MM.1S (cell line): ENCODE measurements around the gene CRYZL1.
"Not testable (repeated sequence)": the region's sequence is repeated elsewhere in the genome, so short reads cannot be mapped to it uniquely, and the experiment has no call there.

Experiments
- DNase-seq: peaks from one replicate; pipeline ENCODE4 v3.0.0-alpha.2; 2015
- H2AFZ ChIP-seq: fragments of 300-600 bp; sonication (generic); 2 replicates; pipeline ENCODE4 v1.6.0; 2016; ENCODE audit warnings: antibody characterized with exemption, low read length
- H3F3A ChIP-seq: fragments of 300-600 bp; sonication (generic); 2 replicates; pipeline ENCODE4 v1.6.1; 2016; ENCODE audit warnings: mild to moderate bottlenecking, antibody characterized with exemption, low read length, moderate library complexity, mixed read lengths; ENCODE audit not compliant: insufficient read depth
- H3K27ac ChIP-seq: fragments of 300-600 bp; sonication (generic); 2 replicates; pipeline ENCODE4 v1.5.1; 2016; ENCODE audit warnings: mild to moderate bottlenecking, low read length
- H3K27me3 ChIP-seq: fragments of 300-600 bp; sonication (generic); replicated peaks from 2 replicates; pipeline ENCODE4 v1.6.0; 2016; ENCODE audit warnings: low read length; ENCODE audit not compliant: insufficient read depth
- H3K36me3 ChIP-seq: fragments of 300-600 bp; sonication (generic); replicated peaks from 2 replicates; pipeline ENCODE4 v1.6.1; 2016; ENCODE audit warnings: mild to moderate bottlenecking, low read length, mixed read lengths; ENCODE audit not compliant: insufficient read depth
- H3K4me1 ChIP-seq: fragments of 300-600 bp; sonication (generic); 2 replicates; pipeline ENCODE4 v1.6.1; 2016; ENCODE audit warnings: low read length, mixed read lengths
- H3K4me2 ChIP-seq: fragments of 300-600 bp; sonication (generic); 2 replicates; pipeline ENCODE4 v1.6.0; 2016; ENCODE audit warnings: low read depth, low read length
- H3K4me3 ChIP-seq: fragments of 300-600 bp; sonication (generic); 2 replicates; pipeline ENCODE4 v1.5.1; 2016; ENCODE audit warnings: low read length, mixed read lengths
- H3K79me2 ChIP-seq: fragments of 300-600 bp; sonication (generic); 2 replicates; pipeline ENCODE4 v1.6.1; 2016; ENCODE audit warnings: mixed run types, low read length, mixed read lengths
- H3K9ac ChIP-seq: fragments of 300-600 bp; sonication (generic); 2 replicates; pipeline ENCODE4 v1.6.1; 2016; ENCODE audit warnings: low read length, mixed read lengths
- H3K9me2 ChIP-seq: fragments of 300-600 bp; sonication (generic); replicated peaks from 2 replicates; pipeline ENCODE4 v1.6.1; 2016; ENCODE audit warnings: mild to moderate bottlenecking, low read length, mixed read lengths; ENCODE audit not compliant: insufficient read depth
- H3K9me3 ChIP-seq: fragments of 300-600 bp; sonication (generic); replicated peaks from 2 replicates; pipeline ENCODE4 v1.6.1; 2016; ENCODE audit warnings: mild to moderate bottlenecking, low read length, mixed read lengths; ENCODE audit not compliant: insufficient read depth
- H4K20me1 ChIP-seq: fragments of 300-600 bp; sonication (generic); 2 replicates; pipeline ENCODE4 v1.6.1; 2016; ENCODE audit warnings: mild to moderate bottlenecking, low read length, moderate library complexity, mixed read lengths; ENCODE audit not compliant: insufficient read depth
- EZH2 ChIP-seq: fragments of 300-600 bp; sonication (generic); optimal IDR thresholded peaks from 2 replicates; pipeline ENCODE3; 2017; ENCODE audit warnings: low read depth, mild to moderate bottlenecking, antibody characterized with exemption, low read length, mixed read lengths
- EZH2phosphoT487 ChIP-seq: fragments of 300-600 bp; sonication (generic); IDR thresholded peaks from 2 replicates; pipeline ENCODE4 v1.6.1; 2018; ENCODE audit warnings: antibody characterized with exemption, low read length
- TF ChIP-seq, protein P1 (sequence below): fragments of 300-600 bp; sonication (generic); IDR thresholded peaks from 2 replicates; pipeline ENCODE4 v1.5.1; 2016; ENCODE audit warnings: antibody characterized with exemption, low read length, mixed read lengths

The CRYZL1 gene

DNA sequence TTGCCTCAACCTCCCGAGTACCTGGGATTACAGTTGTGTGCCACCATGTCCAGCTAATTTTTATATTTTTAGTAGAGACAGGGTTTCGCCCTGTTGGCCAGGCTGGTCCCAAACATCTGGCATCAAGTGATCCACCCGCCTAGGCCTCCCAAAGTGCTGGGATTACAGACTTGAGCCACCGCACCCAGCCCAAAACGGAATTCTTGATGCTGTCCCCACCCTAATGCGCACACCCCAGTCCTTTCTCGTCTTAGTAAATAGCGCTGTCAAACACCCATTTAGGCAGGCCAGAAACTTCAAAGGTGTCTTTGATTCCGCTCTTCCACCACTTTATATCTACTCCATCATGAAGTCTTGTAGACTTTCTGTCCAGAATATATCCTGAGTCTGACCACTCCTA lies 35.9 kb upstream of the CRYZL1 start:
- Histone ChIP-seq H3K27ac (no peak overlapping the region), H3K9ac (no peak overlapping the region), H3K4me3 (no peak overlapping the region), H3K4me2 (no peak overlapping the region), H3F3A (no peaks in the 10 kb centered on the region), H3K4me1 (no peaks in the 10 kb centered on the region), H3K9me2 (no peaks in the 10 kb centered on the region), H2AFZ (no peak overlapping the region), H3K27me3 (no peaks in the 10 kb centered on the region), H3K79me2 (peaks cover 21% of the 10 kb centered on the region), H3K36me3 (no peaks in the 10 kb centered on the region), H3K9me3 (no peaks in the 10 kb centered on the region), H4K20me1 (no peaks in the 10 kb centered on the region)
- DNase-seq, result peak; percentile 2
- TF ChIP-seq EZH2 (no peak), EZH2phosphoT487 (no peak)
- TF ChIP-seq, protein P1, sequence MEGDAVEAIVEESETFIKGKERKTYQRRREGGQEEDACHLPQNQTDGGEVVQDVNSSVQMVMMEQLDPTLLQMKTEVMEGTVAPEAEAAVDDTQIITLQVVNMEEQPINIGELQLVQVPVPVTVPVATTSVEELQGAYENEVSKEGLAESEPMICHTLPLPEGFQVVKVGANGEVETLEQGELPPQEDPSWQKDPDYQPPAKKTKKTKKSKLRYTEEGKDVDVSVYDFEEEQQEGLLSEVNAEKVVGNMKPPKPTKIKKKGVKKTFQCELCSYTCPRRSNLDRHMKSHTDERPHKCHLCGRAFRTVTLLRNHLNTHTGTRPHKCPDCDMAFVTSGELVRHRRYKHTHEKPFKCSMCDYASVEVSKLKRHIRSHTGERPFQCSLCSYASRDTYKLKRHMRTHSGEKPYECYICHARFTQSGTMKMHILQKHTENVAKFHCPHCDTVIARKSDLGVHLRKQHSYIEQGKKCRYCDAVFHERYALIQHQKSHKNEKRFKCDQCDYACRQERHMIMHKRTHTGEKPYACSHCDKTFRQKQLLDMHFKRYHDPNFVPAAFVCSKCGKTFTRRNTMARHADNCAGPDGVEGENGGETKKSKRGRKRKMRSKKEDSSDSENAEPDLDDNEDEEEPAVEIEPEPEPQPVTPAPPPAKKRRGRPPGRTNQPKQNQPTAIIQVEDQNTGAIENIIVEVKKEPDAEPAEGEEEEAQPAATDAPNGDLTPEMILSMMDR, result no peak

- not testable (repeated sequence) for H3K9me2 ChIP-seq
Measured at GRCh38 chr21:33676666-33677065, 35.1 kb upstream of the CRYZL1 start.

DNA sequence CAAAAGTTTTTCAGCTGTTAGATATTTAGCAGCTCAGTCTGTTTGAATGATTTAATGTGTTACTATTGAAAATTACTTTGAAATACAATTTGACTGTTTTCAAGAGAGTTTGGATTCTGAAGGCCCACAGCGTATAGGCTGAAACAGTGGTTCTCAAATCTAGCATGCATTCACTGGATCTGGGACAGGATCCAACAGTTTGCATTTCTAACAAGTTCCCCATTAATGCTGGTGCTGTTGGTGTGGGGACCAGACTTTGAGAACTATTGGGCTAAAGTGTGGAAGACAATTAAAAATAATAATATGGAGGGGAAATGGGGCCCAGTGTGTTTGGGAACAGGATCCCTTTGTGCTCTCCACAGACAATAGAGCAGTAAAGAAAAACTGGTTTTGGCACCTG lies 32.7 kb upstream of the CRYZL1 start:
- Histone ChIP-seq H3K9me2 (no peaks in the 10 kb centered on the region), H3K79me2 (peaks cover 24% of the 10 kb centered on the region), H3K9ac (no peak overlapping the region), H3K9me3 (no peaks in the 10 kb centered on the region), H3K4me3 (no peak overlapping the region), H4K20me1 (no peaks in the 10 kb centered on the region), H3K4me1 (no peaks in the 10 kb centered on the region), H3K4me2 (no peak overlapping the region), H3K27me3 (no peaks in the 10 kb centered on the region), H3F3A (no peaks in the 10 kb centered on the region), H3K27ac (no peak overlapping the region), H2AFZ (no peak overlapping the region), H3K36me3 (no peaks in the 10 kb centered on the region)
- DNase-seq, result peak; percentile 3
- TF ChIP-seq, protein P1, result no peak
- TF ChIP-seq EZH2 (no peak), EZH2phosphoT487 (no peak)

More at GRCh38 chr21:33676666-33677065, 35.1 kb upstream of the CRYZL1 start:
- H3K36me3 ChIP-seq, H3K4me3 ChIP-seq, H3K9ac ChIP-seq, H2AFZ ChIP-seq, H3K4me1 ChIP-seq, H3K27me3 ChIP-seq, H3F3A ChIP-seq, H4K20me1 ChIP-seq, H3K4me2 ChIP-seq, H3K9me3 ChIP-seq, DNase-seq, H3K27ac ChIP-seq: not testable (repeated sequence)
- H3K79me2 ChIP-seq, result peaks cover 20% of the 10 kb centered on the region

- TF ChIP-seq EZH2, result no peak
- Histone ChIP-seq H3K9me3 (no peaks in the 10 kb centered on the region), H3K79me2 (peaks cover 27% of the 10 kb centered on the region), H3K27ac (no peak overlapping the region), H3K36me3 (no peaks in the 10 kb centered on the region), H4K20me1 (no peaks in the 10 kb centered on the region), H3F3A (no peaks in the 10 kb centered on the region), H3K27me3 (no peaks in the 10 kb centered on the region), H3K4me1 (no peaks in the 10 kb centered on the region), H3K9me2 (no peaks in the 10 kb centered on the region), H3K4me3 (no peak overlapping the region), H3K4me2 (no peak overlapping the region), H3K9ac (no peak overlapping the region), H2AFZ (no peak overlapping the region)
- no peak for DNase-seq
Measured at GRCh38 chr21:33673473-33673872, 31.9 kb upstream of the CRYZL1 start.
